Mesenchymal stem cell (in vitro differentiated cells and primary cell): ENCODE results near the gene ATP6V1G2.

Experiments
- DNase-seq: peaks from one replicate; pipeline ENCODE4 v3.0.0-alpha.2; 2013
- H2AFZ ChIP-seq: one replicate; pipeline ENCODE4 v1.6.1; 2013; ENCODE audit warnings: low read depth, mild to moderate bottlenecking, control low read depth, inconsistent platforms, low read length, moderate library complexity
- H2AK5ac ChIP-seq: 2 replicates; pipeline ENCODE4 v1.6.1; 2013; ENCODE audit warnings: low read length, moderate library complexity, mild to moderate bottlenecking, inconsistent platforms; ENCODE audit not compliant: severe bottlenecking
- H2BK120ac ChIP-seq: one replicate; pipeline ENCODE4 v1.6.1; 2013; ENCODE audit warnings: low read depth, mild to moderate bottlenecking, inconsistent platforms, low read length, moderate library complexity
- H2BK12ac ChIP-seq, 2 experiments: one replicate each; pipeline ENCODE4 v1.6.1; 2013; ENCODE audit warnings: inconsistent platforms in 2 of 2, low read length in 2 of 2, mild to moderate bottlenecking in 2 of 2, moderate library complexity in 2 of 2, control low read depth in 1 of 2
- H2BK15ac ChIP-seq: one replicate; pipeline ENCODE4 v1.6.1; 2013; ENCODE audit warnings: mild to moderate bottlenecking, low read depth, inconsistent platforms; ENCODE audit not compliant: poor library complexity, severe bottlenecking
- H2BK5ac ChIP-seq: 2 replicates; pipeline ENCODE4 v1.6.1; 2013; ENCODE audit warnings: low read depth, mild to moderate bottlenecking, low read length, control low read depth, inconsistent platforms; ENCODE audit not compliant: poor library complexity, severe bottlenecking
- H3K14ac ChIP-seq, 2 experiments: one replicate each; pipeline ENCODE4 v1.6.1; 2013; ENCODE audit warnings: inconsistent platforms in 2 of 2, low read length in 2 of 2, control low read depth in 1 of 2, mild to moderate bottlenecking in 1 of 2, moderate library complexity in 1 of 2
- H3K18ac ChIP-seq, 2 experiments: one replicate each; pipeline ENCODE4 v1.6.1; 2013; ENCODE audit warnings: inconsistent platforms in 2 of 2, low read length in 2 of 2, control low read depth in 1 of 2, low read depth in 1 of 2, mild to moderate bottlenecking in 1 of 2
- H3K23ac ChIP-seq, 2 experiments: one replicate each; pipeline ENCODE4 v1.6.1; 2013; ENCODE audit warnings: inconsistent platforms in 2 of 2, low read length in 2 of 2, mild to moderate bottlenecking in 2 of 2, moderate library complexity in 2 of 2, control low read depth in 1 of 2
- H3K27ac ChIP-seq: 2 replicates; pipeline ENCODE4 v1.5.1; 2013; ENCODE audit warnings: mild to moderate bottlenecking, moderate library complexity, low read length, control low read depth, inconsistent platforms; ENCODE audit not compliant: poor library complexity, severe bottlenecking
- H3K27me3 ChIP-seq, 2 experiments: 2 replicates each; pipeline versions ENCODE4 v1.6.1 to v1.7.0; 2013; ENCODE audit warnings: low read length in 2 of 2, mild to moderate bottlenecking in 2 of 2, moderate library complexity in 2 of 2, control low read depth in 1 of 2, inconsistent platforms in 1 of 2; ENCODE audit not compliant: control insufficient read depth in 1 of 2, insufficient read depth in 1 of 2
- H3K36me3 ChIP-seq, 2 experiments: 2 replicates each; pipeline versions ENCODE4 v1.6.1 to v1.7.0; 2013; ENCODE audit warnings: low read length in 2 of 2, control low read depth in 1 of 2, inconsistent platforms in 1 of 2, low read depth in 1 of 2, mild to moderate bottlenecking in 1 of 2; ENCODE audit not compliant: insufficient read depth in 2 of 2, control insufficient read depth in 1 of 2
- H3K4ac ChIP-seq, 2 experiments: one replicate each; pipeline ENCODE4 v1.6.1; 2013; ENCODE audit warnings: inconsistent platforms in 2 of 2, low read length in 2 of 2, mild to moderate bottlenecking in 2 of 2, moderate library complexity in 2 of 2, control low read depth in 1 of 2, low read depth in 1 of 2
- H3K4me1 ChIP-seq: 2 replicates; pipeline ENCODE4 v1.6.1; 2013; ENCODE audit warnings: low read depth, low read length, control low read depth; ENCODE audit not compliant: control insufficient read depth, insufficient read depth
- H3K4me2 ChIP-seq: 2 replicates; pipeline ENCODE4 v1.6.1; 2013; ENCODE audit warnings: low read length, mild to moderate bottlenecking, inconsistent platforms; ENCODE audit not compliant: poor library complexity, severe bottlenecking
- H3K4me3 ChIP-seq, 2 experiments: 2 replicates each; pipeline versions ENCODE4 v1.5.1 to v1.7.0; 2013; ENCODE audit warnings: low read length in 2 of 2, mild to moderate bottlenecking in 2 of 2, control low read depth in 1 of 2, low read depth in 1 of 2; ENCODE audit not compliant: insufficient read depth in 1 of 2
- H3K79me1 ChIP-seq: replicated peaks from 2 replicates; pipeline ENCODE4 v1.6.1; 2013; ENCODE audit warnings: mild to moderate bottlenecking, control low read depth, low read length, inconsistent platforms; ENCODE audit not compliant: poor library complexity, severe bottlenecking
- H3K9ac ChIP-seq: 2 replicates; pipeline ENCODE4 v1.7.0; 2013; ENCODE audit warnings: mild to moderate bottlenecking, low read length, moderate library complexity
- H3K9me3 ChIP-seq: 2 replicates; pipeline ENCODE4 v1.7.0; 2013; ENCODE audit warnings: mild to moderate bottlenecking, low read length; ENCODE audit not compliant: control insufficient read depth
- H4K8ac ChIP-seq: one replicate; pipeline ENCODE4 v1.6.1; 2013; ENCODE audit warnings: inconsistent platforms, mild to moderate bottlenecking, low read length, moderate library complexity
- H4K91ac ChIP-seq: one replicate; pipeline ENCODE4 v1.6.1; 2013; ENCODE audit warnings: mild to moderate bottlenecking, low read length, inconsistent platforms
- WGBS: methylation state at CpG from one replicate; pipeline ENCODE4 v1.1.7; 2013; ENCODE audit warnings: mixed read lengths; 5-methylcytosine and 5-hydroxymethylcytosine counted together

ATP6V1G2 gene

GRCh38 chr6:31538805-31539400, 7.5 kb downstream of the ATP6V1G2 start:
- peak overlapping the region in 1 of 2 experiments; percentile 64 for H3K14ac ChIP-seq
- no peak overlapping the region for H4K8ac ChIP-seq
- no peak overlapping the region for H3K4ac ChIP-seq
- H3K9ac ChIP-seq = peak overlapping the region; percentile 98
- H3K4me3 ChIP-seq = peak overlapping the region in 1 of 2 experiments; percentile 95
- 92% methylated on average over 6 of the region's 6 CpGs for WGBS
- H3K9me3 ChIP-seq = no peaks in the 10 kb centered on the region
- H2BK120ac ChIP-seq = no peak overlapping the region
- peaks cover 19% of the 10 kb centered on the region for H3K79me1 ChIP-seq
- peaks cover 17% of the 10 kb centered on the region for H3K4me1 ChIP-seq
- DNase-seq = no peak
- H2AK5ac ChIP-seq = no peak overlapping the region
- peak overlapping the region; percentile 83 for H3K4me2 ChIP-seq
- H3K27ac ChIP-seq = no peak overlapping the region
- H2BK5ac ChIP-seq = no peak overlapping the region
- H2AFZ ChIP-seq = no peak overlapping the region
- no peak overlapping the region for H3K23ac ChIP-seq
- H4K91ac ChIP-seq = no peak overlapping the region
- no peaks in the 10 kb centered on the region for H3K27me3 ChIP-seq
- no peak overlapping the region for H3K18ac ChIP-seq
- H2BK12ac ChIP-seq = no peak overlapping the region
- H3K36me3 ChIP-seq = peaks cover 38 to 71% of the 10 kb centered on the region in 2 experiments
- no peak overlapping the region for H2BK15ac ChIP-seq

GRCh38 chr6:31535538-31536324, 10.7 kb downstream of the ATP6V1G2 start:
- WGBS = no CpG with 5 or more reads among the region's 2 CpGs
- Histone ChIP-seq H3K27ac (no peak overlapping the region), H2AK5ac (no peak overlapping the region)

GRCh38 chr6:31534521-31535040, 11.8 kb downstream of the ATP6V1G2 start:
- WGBS = 92% methylated on average over 24 of the region's 24 CpGs
- Histone ChIP-seq H3K14ac (no peak overlapping the region), H3K23ac (no peak overlapping the region), H3K18ac (no peak overlapping the region), H3K4me1 (peaks cover 9% of the 10 kb centered on the region), H3K9ac (no peak overlapping the region), H2BK12ac (no peak overlapping the region), H3K36me3 (peaks cover 65 to 99% of the 10 kb centered on the region in 2 experiments), H3K4me2 (no peak overlapping the region), H3K4me3 (no peak overlapping the region), H3K9me3 (no peaks in the 10 kb centered on the region), H2BK15ac (no peak overlapping the region), H2BK120ac (no peak overlapping the region), H4K91ac (no peak overlapping the region), H3K79me1 (peaks cover 28% of the 10 kb centered on the region), H4K8ac (no peak overlapping the region), H2BK5ac (no peak overlapping the region), H3K27ac (no peak overlapping the region), H3K4ac (no peak overlapping the region), H2AFZ (no peak overlapping the region), H2AK5ac (no peak overlapping the region), H3K27me3 (no peaks in the 10 kb centered on the region)
- DNase-seq = no peak

More at GRCh38 chr6:31535538-31536324, 10.7 kb downstream of the ATP6V1G2 start:
- peaks cover 12% of the 10 kb centered on the region for H3K4me1 ChIP-seq
- H3K4me2 ChIP-seq = no peak overlapping the region
- no peak overlapping the region for H4K8ac ChIP-seq
- no peaks in the 10 kb centered on the region for H3K27me3 ChIP-seq
- no peak overlapping the region for H2BK12ac ChIP-seq
- H3K9ac ChIP-seq = peak overlapping the region; percentile 16
- no peak overlapping the region for H3K23ac ChIP-seq
- H3K4me3 ChIP-seq = no peak overlapping the region
- H3K36me3 ChIP-seq = peaks cover 61 to 98% of the 10 kb centered on the region in 2 experiments
- H2BK15ac ChIP-seq = no peak overlapping the region
- H3K79me1 ChIP-seq = peaks cover 26% of the 10 kb centered on the region
- H2BK5ac ChIP-seq = no peak overlapping the region
- no peak overlapping the region for H2AFZ ChIP-seq
- no peaks in the 10 kb centered on the region for H3K9me3 ChIP-seq
- no peak overlapping the region for H3K4ac ChIP-seq
- no peak overlapping the region for H3K14ac ChIP-seq
- no peak overlapping the region for H2BK120ac ChIP-seq
- no peak overlapping the region for H3K18ac ChIP-seq
- H4K91ac ChIP-seq = no peak overlapping the region
- DNase-seq = no peak

- H3K36me3 ChIP-seq = peaks cover 69 to 97% of the 10 kb centered on the region in 2 experiments
- H3K4ac ChIP-seq = no peak overlapping the region
- H2BK5ac ChIP-seq = no peak overlapping the region
- no peaks in the 10 kb centered on the region for H3K27me3 ChIP-seq
- H3K4me2 ChIP-seq = no peak overlapping the region
- no peak overlapping the region for H3K14ac ChIP-seq
- H4K91ac ChIP-seq = no peak overlapping the region
- H2BK120ac ChIP-seq = no peak overlapping the region
- H2AK5ac ChIP-seq = no peak overlapping the region
- no peak overlapping the region for H2BK12ac ChIP-seq
- H3K9ac ChIP-seq = no peak overlapping the region
- no peak overlapping the region for H3K27ac ChIP-seq
- DNase-seq = no peak
- WGBS = 97% methylated on average over 6 of the region's 6 CpGs
- no peak overlapping the region for H3K18ac ChIP-seq
- H3K23ac ChIP-seq = no peak overlapping the region
- H3K79me1 ChIP-seq = peaks cover 30% of the 10 kb centered on the region
- no peaks in the 10 kb centered on the region for H3K9me3 ChIP-seq
- peaks cover 10% of the 10 kb centered on the region for H3K4me1 ChIP-seq
- H4K8ac ChIP-seq = peak overlapping the region; percentile 47
- peak overlapping the region; percentile 36 for H2BK15ac ChIP-seq
- no peak overlapping the region for H3K4me3 ChIP-seq
- no peak overlapping the region for H2AFZ ChIP-seq
Observed at GRCh38 chr6:31534011-31534410, 12.4 kb downstream of the ATP6V1G2 start.
